Adrenal gland (tissue), 12 donors: Measurements from ENCODE around the gene NFIB. TPM values are rescaled to one million over a fixed set of nuclear protein-coding genes. Genes with fewer than 3 reads are reported as not detected.

Experiments used
- DNase-seq, 7 donors: peaks; one replicate each; pipeline ENCODE4 v3.0.0-alpha.2; 2019 to 2020
- H3K27ac ChIP-seq, 5 donors: fragments of 200-600 bp; sonication (generic) in 4 of 5; 1 replicate in 3 of 5; 2 replicates in 2 of 5; pipeline versions ENCODE4 v1.5.1 to v1.8.0; 2016 to 2020; ENCODE audit warnings: mild to moderate bottlenecking in 1 of 5
- H3K27me3 ChIP-seq: fragments of 200-600 bp; 2 replicates; pipeline ENCODE4 v1.8.0; 2021
- H3K36me3 ChIP-seq, 2 donors: fragments of 200-600 bp; replicated peaks in 1 of 2; 1 replicate in 1 of 2; 2 replicates in 1 of 2; pipeline versions ENCODE4 v1.5.1 to v1.8.0; 2018 to 2022
- H3K4me1 ChIP-seq, 2 donors: fragments of 200-600 bp; replicated peaks in 1 of 2; 1 replicate in 1 of 2; 2 replicates in 1 of 2; pipeline versions ENCODE4 v1.5.1 to v1.8.0; 2018 to 2021
- H3K4me3 ChIP-seq, 4 donors: fragments of 200-600 bp; sonication (generic) in 3 of 4; one replicate each; pipeline ENCODE4 v1.5.1; 2016 to 2018
- H3K9me3 ChIP-seq, 3 donors: fragments of 200-600 bp; sonication (generic) in 1 of 3; replicated peaks in 1 of 3; 1 replicate in 2 of 3; 2 replicates in 1 of 3; pipeline versions ENCODE4 v1.5.1 to v1.8.0; 2016 to 2021
- POLR2A ChIP-seq, 2 donors: fragments of 450-650 bp; IDR thresholded peaks; one replicate each; pipeline ENCODE4 v1.6.1; 2017; ENCODE audit warnings: antibody characterized with exemption in 2 of 2, mild to moderate bottlenecking in 2 of 2, moderate library complexity in 1 of 2
- WGBS, 4 donors: extraction: QIAGEN DNeasy Blood & Tissue Kit in 2 of 4; methylation state at CpG; one replicate each; pipeline versions ENCODE4 v1.1.5 to v1.1.7; 2013 to 2017; 5-methylcytosine and 5-hydroxymethylcytosine counted together
- intact Hi-C, 2 donors: fragments of 100-400 bp; cut with DNase I; formaldehyde crosslinking; loops; one replicate each; pipeline versions ENCODE4 v1.14.1 to v1.15.0; 2022 to 2023
- polyA plus RNA-seq, 3 donors: library from polyadenylated mRNA; stranded (reverse); fragments of 200-250 nt in 2 of 3; fragments of 350-450 nt in 1 of 3; fragmentation: Illumina TruSeq in 1 of 3; extraction: RNeasy Lipid Tissue Mini Kit (QIAGEN cat#74804) in 1 of 3; gene quantifications; one replicate each; pipeline ENCODE4 v1.2.3, GENCODE V29; 2013 to 2014
- total RNA-seq, 9 donors: library from RNA; depleted of rRNA in 4 of 9; stranded (reverse); fragments of >200 nt in 4 of 9; fragments of 120-200 nt in 1 of 9; fragmentation: NEBNext Ultra II Directional in 1 of 9; extraction: Animal tissue kit (Norgen Biotek cat#: 25700) in 1 of 9; gene quantifications; one replicate each; pipeline versions ENCODE4 v1.1.0 to v1.2.4, GENCODE V29; 2013 to 2023
- TF ChIP-seq, protein P1 (sequence below), 6 experiments: fragments of 450-650 bp in 4 of 6; fragments of 200-600 bp in 2 of 6; sonication (generic) in 1 of 6; IDR thresholded peaks; 1 replicate in 5 of 6; 2 replicates in 1 of 6; pipeline versions ENCODE4 v1.5.1 to v1.8.0; 2016 to 2021; ENCODE audit warnings: antibody characterized with exemption in 6 of 6, mild to moderate bottlenecking in 2 of 6, moderate library complexity in 1 of 6
- donor health status: healthy with polysubstance abuse.
- donor health status: Bipolar disorder and iron deficiency.
- donor health status: DM: yes; HTN: yes; CAD: no.
- donor health status: DM: no; HTN: no; CAD: no.
- donor health status: DM: no; HTN: no; CAD: no.
- donor health status: DM: yes; HTN: yes; CAD: no.

The NFIB gene
- total and polyA plus RNA-seq, 12 donors = 10.9 to 84.1 (median 43.0) TPM

DNA sequence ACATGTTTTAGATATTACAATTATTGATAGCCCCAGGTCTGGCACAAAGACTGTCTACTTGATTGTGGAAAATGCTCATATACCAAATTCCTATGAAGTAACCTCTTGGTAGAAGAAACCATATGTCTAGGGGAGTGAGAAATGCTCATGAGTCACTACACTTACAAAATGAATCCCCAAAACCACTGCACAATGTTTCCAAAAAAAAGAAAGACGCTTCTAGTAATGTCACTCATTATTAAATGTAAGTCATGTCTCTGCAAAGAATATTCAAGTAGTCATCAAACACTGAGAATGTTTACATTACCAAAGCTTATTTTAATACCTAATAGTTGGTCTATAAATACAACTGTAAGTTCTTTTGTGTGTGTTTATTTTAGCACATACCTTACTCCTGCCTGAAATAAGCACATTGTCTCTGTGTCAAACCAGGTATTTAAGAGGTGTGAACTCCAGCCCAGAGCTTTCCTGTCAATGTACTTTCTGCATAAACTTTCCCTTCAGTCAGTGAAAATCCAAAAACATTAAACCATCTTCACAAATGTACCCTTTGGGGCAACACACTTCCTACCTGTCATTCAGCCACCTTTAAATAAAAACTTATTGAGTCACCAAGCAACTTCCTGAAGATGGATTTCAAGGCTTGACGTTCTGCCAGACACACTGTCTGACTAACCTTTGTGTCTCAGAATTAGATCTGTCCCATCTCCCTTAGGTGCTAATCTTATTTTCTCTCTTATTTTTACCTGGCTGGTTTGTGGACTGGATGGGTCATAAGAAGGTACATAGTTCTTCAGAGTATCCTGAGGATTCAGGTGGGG is 194.0 kb downstream of the NFIB start:
- 81 to 90% (median 86%) methylated on average over 2 of the region's 2 CpGs for WGBS, 4 donors

DNA sequence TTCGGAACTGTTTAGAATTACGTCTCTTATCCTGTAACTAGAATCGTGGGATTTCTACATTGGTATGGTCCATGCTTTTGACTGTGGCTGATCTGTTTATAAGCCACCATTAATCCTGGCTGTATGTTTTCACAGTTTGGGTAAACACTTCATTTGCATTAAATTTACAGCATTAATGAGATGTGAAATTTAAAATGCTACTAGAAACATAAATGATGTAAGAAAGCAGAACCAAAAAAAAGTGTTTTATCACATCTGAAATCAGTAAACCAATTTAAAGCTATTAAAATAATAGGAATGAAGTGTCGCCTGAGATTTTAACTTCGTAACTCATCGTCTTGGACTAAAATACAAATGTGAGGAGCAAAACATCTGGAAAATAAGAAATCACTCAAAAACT is 201.7 kb downstream of the NFIB start:
- H3K4me3 ChIP-seq = no peak overlapping the region
- H3K4me1 ChIP-seq = no peaks in the 10 kb centered on the region
- no peak for DNase-seq
- no peak for TF ChIP-seq POLR2A (IDR thresholded peaks at IDR 0.05)
- TF ChIP-seq, protein P1, sequence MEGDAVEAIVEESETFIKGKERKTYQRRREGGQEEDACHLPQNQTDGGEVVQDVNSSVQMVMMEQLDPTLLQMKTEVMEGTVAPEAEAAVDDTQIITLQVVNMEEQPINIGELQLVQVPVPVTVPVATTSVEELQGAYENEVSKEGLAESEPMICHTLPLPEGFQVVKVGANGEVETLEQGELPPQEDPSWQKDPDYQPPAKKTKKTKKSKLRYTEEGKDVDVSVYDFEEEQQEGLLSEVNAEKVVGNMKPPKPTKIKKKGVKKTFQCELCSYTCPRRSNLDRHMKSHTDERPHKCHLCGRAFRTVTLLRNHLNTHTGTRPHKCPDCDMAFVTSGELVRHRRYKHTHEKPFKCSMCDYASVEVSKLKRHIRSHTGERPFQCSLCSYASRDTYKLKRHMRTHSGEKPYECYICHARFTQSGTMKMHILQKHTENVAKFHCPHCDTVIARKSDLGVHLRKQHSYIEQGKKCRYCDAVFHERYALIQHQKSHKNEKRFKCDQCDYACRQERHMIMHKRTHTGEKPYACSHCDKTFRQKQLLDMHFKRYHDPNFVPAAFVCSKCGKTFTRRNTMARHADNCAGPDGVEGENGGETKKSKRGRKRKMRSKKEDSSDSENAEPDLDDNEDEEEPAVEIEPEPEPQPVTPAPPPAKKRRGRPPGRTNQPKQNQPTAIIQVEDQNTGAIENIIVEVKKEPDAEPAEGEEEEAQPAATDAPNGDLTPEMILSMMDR (IDR thresholded peaks at IDR 0.05) = no peak
- peaks cover 0 to 10% of the 10 kb centered on the region in 2 donors for H3K36me3 ChIP-seq
- intact Hi-C loops = no loop called here
- no peak overlapping the region for H3K27ac ChIP-seq
- no peaks in the 10 kb centered on the region for H3K27me3 ChIP-seq
- no peaks in the 10 kb centered on the region for H3K9me3 ChIP-seq
- WGBS, 4 donors = 88 to 98% (median 95%) methylated on average over 6 of the region's 6 CpGs

More for the DNA sequence above, 194.0 kb downstream of the NFIB start:
- Histone ChIP-seq H3K4me1 (no peaks in the 10 kb centered on the region), H3K36me3 (peaks cover 0 to 12% of the 10 kb centered on the region in 2 donors), H3K27me3 (no peaks in the 10 kb centered on the region), H3K27ac (no peak overlapping the region), H3K4me3 (no peak overlapping the region), H3K9me3 (no peaks in the 10 kb centered on the region)
- DNase-seq = no peak
- TF ChIP-seq, protein P1 (IDR thresholded peaks at IDR 0.05) = no peak
- no peak for TF ChIP-seq POLR2A (IDR thresholded peaks at IDR 0.05)
- intact Hi-C loops = no loop called here

DNA sequence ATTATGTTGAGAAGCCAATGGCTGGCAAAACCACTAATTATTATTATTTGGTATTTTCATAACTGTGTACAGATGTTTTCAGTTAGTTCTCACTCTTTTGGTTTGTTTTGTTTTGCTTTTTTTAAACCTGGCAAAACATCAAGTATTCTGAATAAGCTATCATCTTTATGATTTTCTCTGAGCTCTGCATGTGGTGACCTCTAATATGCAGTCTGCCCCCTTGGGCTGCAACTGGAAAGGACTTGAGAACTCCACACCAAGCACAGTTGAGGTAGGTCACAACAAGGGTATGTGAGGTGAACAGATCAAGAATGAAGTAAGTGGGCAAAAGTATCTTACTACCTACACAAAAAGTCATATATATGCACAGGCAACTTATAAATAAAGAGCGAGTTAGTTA is 202.2 kb downstream of the NFIB start:
- Histone ChIP-seq H3K4me3 (no peak overlapping the region), H3K36me3 (peaks cover 0 to 10% of the 10 kb centered on the region in 2 donors), H3K27me3 (no peaks in the 10 kb centered on the region), H3K27ac (no peak overlapping the region), H3K4me1 (no peaks in the 10 kb centered on the region), H3K9me3 (no peaks in the 10 kb centered on the region)
- intact Hi-C loops = no loop called here
- TF ChIP-seq, protein P1 (IDR thresholded peaks at IDR 0.05) = no peak
- TF ChIP-seq POLR2A (IDR thresholded peaks at IDR 0.05) = no peak
- DNase-seq = no peak
- WGBS, 4 donors = 89 to 100% (median 90%) methylated on average over 1 of the region's 1 CpG

GRCh38 chr9:14107977-14108376 is 206.0 kb downstream of the NFIB start:
- H3K4me1 ChIP-seq = peaks cover 0 to 6% of the 10 kb centered on the region in 2 donors
- no peak for DNase-seq
- intact Hi-C loops = no loop called here
- no peak for TF ChIP-seq POLR2A (IDR thresholded peaks at IDR 0.05)
- TF ChIP-seq, protein P1 (IDR thresholded peaks at IDR 0.05) = no peak
- H3K36me3 ChIP-seq = no peaks in the 10 kb centered on the region
- no peak overlapping the region for H3K4me3 ChIP-seq
- no peaks in the 10 kb centered on the region for H3K27me3 ChIP-seq
- H3K9me3 ChIP-seq = no peaks in the 10 kb centered on the region
- 69 to 82% (median 81%) methylated on average over 3 of the region's 3 CpGs for WGBS, 4 donors
- no peak overlapping the region for H3K27ac ChIP-seq
